ENCODE measurements around the gene HUNK. TPM values are rescaled to one million over a fixed set of nuclear protein-coding genes. Genes with fewer than 3 reads are reported as not detected.

HUNK gene
- total and polyA plus RNA-seq, 2 experiments from 2014 or later = 1.6 to 5.1 TPM

DNA sequence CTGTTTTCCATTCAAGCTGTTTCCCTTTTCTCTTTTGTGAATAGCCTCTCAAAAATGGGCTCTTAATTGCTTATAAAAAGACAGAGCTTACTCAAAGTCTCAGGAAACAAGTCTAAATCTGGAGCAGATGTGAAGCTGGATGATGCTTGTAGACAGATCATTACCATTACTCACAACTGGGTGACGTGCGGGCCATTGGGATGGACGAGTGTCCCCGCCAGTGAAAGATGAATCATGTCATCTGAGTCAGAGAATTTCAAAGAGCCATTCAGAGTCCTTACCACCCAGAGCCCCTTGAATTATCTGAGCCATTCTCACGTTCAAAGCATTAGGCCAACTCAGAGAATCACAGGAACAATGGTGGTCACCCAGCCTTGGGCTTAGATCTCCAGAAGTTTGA lies 134.6 kb downstream of the HUNK start (continued):
- TF ChIP-seq EZH2phosphoT487 (IDR thresholded peaks at IDR 0.05; ENCODE audit: unreplicated experiment) (no peak), EZH2 (IDR thresholded peaks at IDR 0.05; ENCODE audit: low read depth, unreplicated experiment) (no peak), ZNF114 (CRISPR knock-in tag; IDR thresholded peaks at IDR 0.05) (no peak), POLR2AphosphoS5 (IDR thresholded peaks at IDR 0.05; ENCODE audit: low read depth) (no peak)
- TF ChIP-seq, protein P1, sequence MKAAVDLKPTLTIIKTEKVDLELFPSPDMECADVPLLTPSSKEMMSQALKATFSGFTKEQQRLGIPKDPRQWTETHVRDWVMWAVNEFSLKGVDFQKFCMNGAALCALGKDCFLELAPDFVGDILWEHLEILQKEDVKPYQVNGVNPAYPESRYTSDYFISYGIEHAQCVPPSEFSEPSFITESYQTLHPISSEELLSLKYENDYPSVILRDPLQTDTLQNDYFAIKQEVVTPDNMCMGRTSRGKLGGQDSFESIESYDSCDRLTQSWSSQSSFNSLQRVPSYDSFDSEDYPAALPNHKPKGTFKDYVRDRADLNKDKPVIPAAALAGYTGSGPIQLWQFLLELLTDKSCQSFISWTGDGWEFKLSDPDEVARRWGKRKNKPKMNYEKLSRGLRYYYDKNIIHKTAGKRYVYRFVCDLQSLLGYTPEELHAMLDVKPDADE (IDR thresholded peaks at IDR 0.05) = no peak

DNA sequence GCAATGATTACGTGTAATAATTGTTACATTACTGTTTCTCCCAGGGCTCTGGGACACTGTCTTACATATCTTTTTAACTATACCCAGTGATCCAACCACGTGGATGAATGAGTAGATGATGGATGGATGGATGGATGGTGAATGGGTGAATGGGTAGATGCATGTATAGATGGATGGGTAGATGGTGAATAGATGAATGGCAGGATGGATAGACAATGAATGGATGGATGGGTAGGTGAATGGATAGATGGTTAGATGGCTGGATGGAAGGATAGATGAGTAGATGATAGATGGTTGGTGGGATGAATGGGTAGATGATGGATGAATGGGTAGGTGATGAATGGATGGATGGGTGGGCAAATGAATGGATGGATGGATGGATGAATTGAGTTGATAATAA lies 135.9 kb downstream of the HUNK start:
- no peak overlapping the region for H2AFZ ChIP-seq
- Mint-ChIP-seq H3K36me3 (ENCODE audit: low read depth) (no peaks in the 10 kb centered on the region), H3K27me3 (ENCODE audit: insufficient read depth, low read depth, poor library complexity) (peaks cover 6% of the 10 kb centered on the region), H3K4me1 (no peaks in the 10 kb centered on the region), H3K9me3 (0 out of 3 replicates have a peak, but pooled peaks cover 2% of the 10 kb centered on the region), H3K4me3 (no peak overlapping the region), H3K27ac (no peak overlapping the region)
- no peaks in the 10 kb centered on the region for H3F3A ChIP-seq (replicated peaks; ENCODE audit: low read depth)
- TF ChIP-seq CREB1 (CRISPR knock-in tag; IDR thresholded peaks at IDR 0.05; ENCODE audit: low read depth) = no peak
- TF ChIP-seq ZNF114 (CRISPR knock-in tag; IDR thresholded peaks at IDR 0.05) = no peak
- TF ChIP-seq STAT1 (IDR thresholded peaks at IDR 0.05; ENCODE audit: unreplicated experiment) = no peak
- no peak for TF ChIP-seq CTCF (conservative IDR thresholded peaks at IDR 0.05; ENCODE audit: low read depth in 2 of 2)
- TF ChIP-seq, protein P1 (IDR thresholded peaks at IDR 0.05) = no peak
- TF ChIP-seq EZH2 (IDR thresholded peaks at IDR 0.05; ENCODE audit: low read depth, unreplicated experiment) = no peak
- no peak for TF ChIP-seq REST (IDR thresholded peaks at IDR 0.05; ENCODE audit: unreplicated experiment)
- no peak for TF ChIP-seq POLR2AphosphoS5 (IDR thresholded peaks at IDR 0.05; ENCODE audit: low read depth)
- TF ChIP-seq JUNB (IDR thresholded peaks at IDR 0.05; ENCODE audit: unreplicated experiment) = no peak
- no peak overlapping the region for H3K4me3 ChIP-seq
- no peak overlapping the region for H3K27ac ChIP-seq (ENCODE audit: low read depth)
- no peak for ATAC-seq
- H4K20me1 ChIP-seq (replicated peaks; ENCODE audit: insufficient read depth) = no peaks in the 10 kb centered on the region
- no peaks in the 10 kb centered on the region for H3K36me3 ChIP-seq (ENCODE audit: insufficient read depth)
- no peak for DNase-seq (ENCODE audit: low spot score)
- H3K9me2 ChIP-seq (ENCODE audit: insufficient read depth) = no peaks in the 10 kb centered on the region
- no peaks in the 10 kb centered on the region for H3K79me2 ChIP-seq (replicated peaks; ENCODE audit: insufficient read depth)
- H3K27me3 ChIP-seq (ENCODE audit: insufficient read depth) = no peaks in the 10 kb centered on the region
- H3K4me1 ChIP-seq (ENCODE audit: insufficient read depth) = no peaks in the 10 kb centered on the region
- H3K4me2 ChIP-seq = no peak overlapping the region
